HepG2 (cell line): ENCODE data around the gene NDUFB10. TPM values are rescaled to one million over a fixed set of nuclear protein-coding genes. Genes with fewer than 3 reads are reported as not detected.
A peak's percentile ranks its signal among the peaks of the same experiment; 100 is the strongest.

Source experiments
- CAMTA2 ChIP-seq: sonication (generic); formaldehyde crosslinking; IDR thresholded peaks from 2 replicates; pipeline ENCODE4 v1.4.0; 2020; ENCODE audit warnings: mild to moderate bottlenecking, missing genetic modification reagents, borderline replicate concordance
- ETV5 ChIP-seq: IDR thresholded peaks from 2 replicates; pipeline ENCODE4 v1.6.1; 2018; ENCODE audit warnings: missing biosample characterization, missing genetic modification reagents, inconsistent platforms, borderline replicate concordance
- GATA4 ChIP-seq: sonication (generic); IDR thresholded peaks from 2 replicates; pipeline ENCODE4 v1.6.1; 2016; ENCODE audit warnings: antibody characterized with exemption, low read depth, borderline replicate concordance
- HDAC1 ChIP-seq: sonication (generic); formaldehyde crosslinking; IDR thresholded peaks from 2 replicates; pipeline ENCODE4 v1.5.1; 2020; ENCODE audit warnings: mild to moderate bottlenecking, missing genetic modification reagents
- HMGXB4 ChIP-seq, 2 experiments: sonication (generic) in 1 of 2; formaldehyde crosslinking in 1 of 2; IDR thresholded peaks; 2 replicates each; pipeline versions ENCODE4 v1.4.0 to v1.6.1; 2018 to 2020; ENCODE audit warnings: missing genetic modification reagents in 2 of 2, borderline replicate concordance in 1 of 2, low read depth in 1 of 2, mild to moderate bottlenecking in 1 of 2, missing biosample characterization in 1 of 2
- HNRNPLL ChIP-seq: fragments of 200-400 bp; formaldehyde crosslinking; IDR thresholded peaks from 2 replicates; pipeline ENCODE4 v1.6.1; 2017; ENCODE audit warnings: mild to moderate bottlenecking, low read depth, low read length; ENCODE audit not compliant: poor library complexity, severe bottlenecking
- MED1 ChIP-seq: sonication (generic); formaldehyde crosslinking; IDR thresholded peaks from 2 replicates; pipeline ENCODE4 v1.4.0; 2020; ENCODE audit warnings: missing genetic modification reagents
- MTA1 ChIP-seq: sonication (generic); formaldehyde crosslinking; IDR thresholded peaks from 2 replicates; pipeline ENCODE4 v1.4.0; 2020; ENCODE audit warnings: missing genetic modification reagents, mild to moderate bottlenecking, borderline replicate concordance
- TOE1 ChIP-seq: sonication (generic); formaldehyde crosslinking; IDR thresholded peaks from 2 replicates; pipeline ENCODE4 v1.4.0; 2020; ENCODE audit warnings: mild to moderate bottlenecking, missing genetic modification reagents
- ZBTB38 ChIP-seq: sonication (generic); formaldehyde crosslinking; IDR thresholded peaks from 2 replicates; pipeline ENCODE4 v1.5.1; 2020; ENCODE audit warnings: mild to moderate bottlenecking, missing genetic modification reagents
- ZBTB42 ChIP-seq: sonication (generic); formaldehyde crosslinking; IDR thresholded peaks from 2 replicates; pipeline ENCODE4 v1.5.0; 2020; ENCODE audit warnings: mild to moderate bottlenecking, missing genetic modification reagents
- ZFP1 ChIP-seq: IDR thresholded peaks from 2 replicates; pipeline ENCODE4 v1.6.1; 2016
- ZFP36 ChIP-seq: fragments of 150-350 bp; IDR thresholded peaks from 2 replicates; pipeline ENCODE4 v1.6.1; 2018; ENCODE audit warnings: borderline replicate concordance, low read length, low read depth; ENCODE audit not compliant: partially characterized antibody
- ZFX ChIP-seq: sonication (generic); formaldehyde crosslinking; IDR thresholded peaks from 2 replicates; pipeline ENCODE4 v1.4.0; 2020; ENCODE audit warnings: mild to moderate bottlenecking, low read depth, missing genetic modification reagents, moderate library complexity
- ZNF12 ChIP-seq: sonication (generic); formaldehyde crosslinking; IDR thresholded peaks from 2 replicates; pipeline ENCODE4 v1.5.0; 2020; ENCODE audit warnings: missing genetic modification reagents
- ZNF143 ChIP-seq: sonication (generic); formaldehyde crosslinking; IDR thresholded peaks from 2 replicates; pipeline ENCODE4 v1.4.0; 2020; ENCODE audit warnings: missing genetic modification reagents
- ZNF296 ChIP-seq: sonication (generic); formaldehyde crosslinking; conservative IDR thresholded peaks from 2 replicates; pipeline ENCODE4 v1.5.0; 2020; ENCODE audit warnings: mild to moderate bottlenecking, missing genetic modification reagents
- ZNF367 ChIP-seq: sonication (generic); formaldehyde crosslinking; IDR thresholded peaks from 2 replicates; pipeline ENCODE4 v1.4.0; 2020; ENCODE audit warnings: missing genetic modification reagents, borderline replicate concordance
- ZNF530 ChIP-seq: sonication (generic); formaldehyde crosslinking; IDR thresholded peaks from 2 replicates; pipeline ENCODE4 v1.5.0; 2020; ENCODE audit warnings: low read depth, mild to moderate bottlenecking, missing genetic modification reagents
- ZNF543 ChIP-seq: sonication (generic); formaldehyde crosslinking; IDR thresholded peaks from 2 replicates; pipeline ENCODE4 v1.4.0; 2020; ENCODE audit warnings: mild to moderate bottlenecking, missing genetic modification reagents
- ZXDC ChIP-seq: sonication (generic); formaldehyde crosslinking; IDR thresholded peaks from 2 replicates; pipeline ENCODE4 v1.5.0; 2020; ENCODE audit warnings: mild to moderate bottlenecking, missing genetic modification reagents
- polyA plus RNA-seq, 8 experiments: library from polyadenylated mRNA; depleted of rRNA in 3 of 8; stranded (reverse) in 7 of 8; unstranded in 1 of 8; fragments of >200 nt; fragmentation: Illumina TruSeq in 4 of 8; extraction: Trizol in 4 of 8; gene quantifications; 2 replicates each; pipeline versions ENCODE4 v1.2.1 to v1.2.3, GENCODE V29; 2011 to 2016; ENCODE audit warnings: low read depth in 4 of 8, missing spikeins in 1 of 8, mixed read lengths in 1 of 8; ENCODE audit not compliant: insufficient read depth in 1 of 8
- total RNA-seq, 5 experiments: library from RNA; depleted of rRNA; stranded (reverse); fragments of >200 nt; fragmentation: Illumina TruSeq; extraction: Trizol; gene quantifications; 2 replicates each; pipeline ENCODE4 v1.2.3, GENCODE V29; 2016; ENCODE audit warnings: low read depth in 1 of 5
- TF ChIP-seq, protein P1 (sequence below): sonication (generic); formaldehyde crosslinking; IDR thresholded peaks from 2 replicates; pipeline ENCODE4 v1.5.0; 2020; ENCODE audit warnings: mild to moderate bottlenecking, missing genetic modification reagents
- TF ChIP-seq, protein P2 (sequence below): sonication (generic); formaldehyde crosslinking; IDR thresholded peaks from 2 replicates; pipeline ENCODE4 v1.8.1; 2023; ENCODE audit warnings: mild to moderate bottlenecking, inconsistent platforms, moderate library complexity, missing genetic modification reagents, borderline replicate concordance

Gene NDUFB10
- total and polyA plus RNA-seq, 2 of the 13 experiments (the other 11 are each of a cell fraction or from before 2014, with no cell fraction given) = 68.6 to 157 TPM

DNA sequence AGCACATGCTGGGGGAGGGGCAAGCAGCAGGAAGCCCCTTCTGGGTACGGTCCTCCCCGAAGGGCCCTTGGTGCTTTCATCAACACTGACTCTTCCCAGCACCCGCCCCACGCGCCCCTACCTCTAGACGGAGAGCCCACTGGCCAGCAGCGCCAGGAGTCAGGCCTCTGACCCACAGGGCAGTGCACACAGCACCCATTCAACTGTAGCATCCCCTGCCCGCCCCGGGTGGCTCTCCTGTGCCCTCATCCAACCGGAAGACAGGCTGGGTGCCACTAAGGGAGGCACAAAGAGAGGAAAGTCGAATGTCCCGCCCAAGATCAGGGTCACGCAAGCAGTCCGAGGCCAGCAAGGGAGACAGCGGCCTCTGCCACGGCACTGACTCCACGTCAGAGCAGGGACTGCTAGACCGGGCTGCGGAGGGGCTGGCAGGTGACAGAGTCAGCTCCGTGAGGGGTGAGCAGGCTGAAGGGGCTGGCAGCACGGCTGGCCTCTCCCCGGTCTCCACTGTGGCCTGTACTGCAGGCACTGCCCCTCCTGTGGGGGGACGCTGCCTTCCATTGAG, 26.2 kb upstream of the NDUFB10 start (continued):
- TF ChIP-seq HMGXB4 (CRISPR knock-in tag; IDR thresholded peaks at IDR 0.05; ENCODE audit: borderline replicate concordance in 1 of 2, low read depth in 1 of 2) (no peak), CAMTA2 (CRISPR knock-in tag) (no peak), ETV5 (CRISPR knock-in tag) (peak; percentile 32; the same call in 1 of the 2 replicates), ZNF367 (CRISPR knock-in tag) (no peak), ZBTB38 (0 out of 2 replicates have a peak, but pooled peaks have one; percentile 35), HDAC1 (CRISPR knock-in tag) (0 out of 2 replicates have a peak, but pooled peaks have one; percentile 40), TOE1 (CRISPR knock-in tag) (no peak), MTA1 (CRISPR knock-in tag) (0 out of 2 replicates have a peak, but pooled peaks have one; percentile 60), ZNF143 (CRISPR knock-in tag) (no peak), GATA4 (no peak), MED1 (no peak), ZXDC (CRISPR knock-in tag) (no peak), ZNF12 (CRISPR knock-in tag) (no peak), ZNF543 (CRISPR knock-in tag) (peak; percentile 6; the same call in 1 of the 2 replicates), ZBTB42 (CRISPR knock-in tag) (no peak), ZFX (peak; percentile 47; the same call in 1 of the 2 replicates), HNRNPLL (peak; percentile 20), ZNF296 (0 out of 2 replicates have a peak, but pooled peaks have one; percentile 24), ZFP36 (no peak), ZFP1 (CRISPR knock-in tag) (no peak), ZNF530 (CRISPR knock-in tag) (no peak)
- TF ChIP-seq, protein P1, sequence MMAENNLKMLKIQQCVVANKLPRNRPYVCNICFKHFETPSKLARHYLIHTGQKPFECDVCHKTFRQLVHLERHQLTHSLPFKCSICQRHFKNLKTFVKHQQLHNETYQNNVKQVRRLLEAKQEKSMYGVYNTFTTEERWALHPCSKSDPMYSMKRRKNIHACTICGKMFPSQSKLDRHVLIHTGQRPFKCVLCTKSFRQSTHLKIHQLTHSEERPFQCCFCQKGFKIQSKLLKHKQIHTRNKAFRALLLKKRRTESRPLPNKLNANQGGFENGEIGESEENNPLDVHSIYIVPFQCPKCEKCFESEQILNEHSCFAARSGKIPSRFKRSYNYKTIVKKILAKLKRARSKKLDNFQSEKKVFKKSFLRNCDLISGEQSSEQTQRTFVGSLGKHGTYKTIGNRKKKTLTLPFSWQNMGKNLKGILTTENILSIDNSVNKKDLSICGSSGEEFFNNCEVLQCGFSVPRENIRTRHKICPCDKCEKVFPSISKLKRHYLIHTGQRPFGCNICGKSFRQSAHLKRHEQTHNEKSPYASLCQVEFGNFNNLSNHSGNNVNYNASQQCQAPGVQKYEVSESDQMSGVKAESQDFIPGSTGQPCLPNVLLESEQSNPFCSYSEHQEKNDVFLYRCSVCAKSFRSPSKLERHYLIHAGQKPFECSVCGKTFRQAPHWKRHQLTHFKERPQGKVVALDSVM = peak; percentile 20; the same call in 1 of the 2 replicates
- TF ChIP-seq, protein P2, sequence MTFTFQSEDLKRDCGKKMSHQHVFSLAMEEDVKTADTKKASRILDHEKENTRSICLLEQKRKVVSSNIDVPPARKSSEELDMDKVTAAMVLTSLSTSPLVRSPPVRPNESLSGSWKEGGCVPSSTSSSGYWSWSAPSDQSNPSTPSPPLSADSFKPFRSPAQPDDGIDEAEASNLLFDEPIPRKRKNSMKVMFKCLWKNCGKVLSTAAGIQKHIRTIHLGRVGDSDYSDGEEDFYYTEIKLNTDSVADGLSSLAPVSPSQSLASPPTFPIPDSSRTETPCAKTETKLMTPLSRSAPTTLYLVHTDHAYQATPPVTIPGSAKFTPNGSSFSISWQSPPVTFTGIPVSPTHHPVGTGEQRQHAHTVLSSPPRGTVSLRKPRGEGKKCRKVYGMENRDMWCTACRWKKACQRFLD (CRISPR knock-in tag) = no peak
